GM23338 (cell line): Measurements from ENCODE around the gene HTR2B.

Experiments
- CTCF ChIP-seq, 2 experiments: fragments of 200-600 bp in 1 of 2; sonication (generic) in 1 of 2; conservative IDR thresholded peaks; 2 replicates each; pipeline versions ENCODE4 v1.5.1 to v1.6.1; 2016 to 2017; ENCODE audit warnings: antibody characterized with exemption in 2 of 2, low read depth in 2 of 2, mild to moderate bottlenecking in 2 of 2, moderate library complexity in 1 of 2
- ETS1 ChIP-seq: IDR thresholded peaks from 2 replicates; pipeline ENCODE4 v1.6.1; 2016; ENCODE audit warnings: antibody characterized with exemption
- EZH2 ChIP-seq: fragments of 200-600 bp; sonication (generic); IDR thresholded peaks from one replicate; pipeline ENCODE4 v1.8.0; 2017; ENCODE audit warnings: antibody characterized with exemption, mild to moderate bottlenecking, low read depth; ENCODE audit not compliant: unreplicated experiment
- EZH2phosphoT487 ChIP-seq: fragments of 200-600 bp; sonication (generic); IDR thresholded peaks from one replicate; pipeline ENCODE4 v1.8.1; 2018; ENCODE audit warnings: antibody characterized with exemption; ENCODE audit not compliant: unreplicated experiment
- JUNB ChIP-seq: IDR thresholded peaks from one replicate; pipeline ENCODE4 v1.6.1; 2016; ENCODE audit warnings: antibody characterized with exemption; ENCODE audit not compliant: unreplicated experiment
- POLR2AphosphoS5 ChIP-seq: IDR thresholded peaks from 2 replicates; pipeline ENCODE4 v1.6.1; 2016; ENCODE audit warnings: antibody characterized with exemption, low read depth
- TF ChIP-seq, protein P1 (sequence below): fragments of 250-450 bp; sonication (Bioruptor Pico); IDR thresholded peaks from 2 replicates; pipeline ENCODE4 v1.5.0; 2020; ENCODE audit warnings: mild to moderate bottlenecking, moderate library complexity

DNA sequence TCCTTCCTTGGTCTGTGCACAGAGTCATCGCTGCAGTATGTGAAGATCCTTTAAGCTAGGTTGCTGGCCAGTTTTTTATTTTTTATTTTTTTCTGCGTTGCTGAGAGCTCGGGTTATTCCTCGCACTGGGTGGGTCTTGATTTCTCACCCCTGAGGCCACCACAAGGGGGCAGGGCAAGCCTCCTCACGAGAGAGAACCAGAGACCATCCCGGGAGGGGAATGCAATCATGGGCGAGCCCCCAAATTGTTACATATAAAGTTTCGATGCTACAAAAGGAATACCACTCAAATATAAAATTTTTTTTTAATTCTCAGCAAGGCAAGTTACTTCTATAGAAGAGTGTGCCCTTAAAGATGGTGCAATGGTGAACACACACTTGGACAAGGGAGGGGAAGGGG is 24.9 kb downstream of the HTR2B start:
- no peak for TF ChIP-seq EZH2
- peak; percentile 44 to 46 for TF ChIP-seq CTCF (conservative IDR thresholded peaks at IDR 0.05; ENCODE audit: low read depth in 2 of 2)
- no peak for TF ChIP-seq POLR2AphosphoS5
- TF ChIP-seq ETS1: no peak
- TF ChIP-seq, protein P1, sequence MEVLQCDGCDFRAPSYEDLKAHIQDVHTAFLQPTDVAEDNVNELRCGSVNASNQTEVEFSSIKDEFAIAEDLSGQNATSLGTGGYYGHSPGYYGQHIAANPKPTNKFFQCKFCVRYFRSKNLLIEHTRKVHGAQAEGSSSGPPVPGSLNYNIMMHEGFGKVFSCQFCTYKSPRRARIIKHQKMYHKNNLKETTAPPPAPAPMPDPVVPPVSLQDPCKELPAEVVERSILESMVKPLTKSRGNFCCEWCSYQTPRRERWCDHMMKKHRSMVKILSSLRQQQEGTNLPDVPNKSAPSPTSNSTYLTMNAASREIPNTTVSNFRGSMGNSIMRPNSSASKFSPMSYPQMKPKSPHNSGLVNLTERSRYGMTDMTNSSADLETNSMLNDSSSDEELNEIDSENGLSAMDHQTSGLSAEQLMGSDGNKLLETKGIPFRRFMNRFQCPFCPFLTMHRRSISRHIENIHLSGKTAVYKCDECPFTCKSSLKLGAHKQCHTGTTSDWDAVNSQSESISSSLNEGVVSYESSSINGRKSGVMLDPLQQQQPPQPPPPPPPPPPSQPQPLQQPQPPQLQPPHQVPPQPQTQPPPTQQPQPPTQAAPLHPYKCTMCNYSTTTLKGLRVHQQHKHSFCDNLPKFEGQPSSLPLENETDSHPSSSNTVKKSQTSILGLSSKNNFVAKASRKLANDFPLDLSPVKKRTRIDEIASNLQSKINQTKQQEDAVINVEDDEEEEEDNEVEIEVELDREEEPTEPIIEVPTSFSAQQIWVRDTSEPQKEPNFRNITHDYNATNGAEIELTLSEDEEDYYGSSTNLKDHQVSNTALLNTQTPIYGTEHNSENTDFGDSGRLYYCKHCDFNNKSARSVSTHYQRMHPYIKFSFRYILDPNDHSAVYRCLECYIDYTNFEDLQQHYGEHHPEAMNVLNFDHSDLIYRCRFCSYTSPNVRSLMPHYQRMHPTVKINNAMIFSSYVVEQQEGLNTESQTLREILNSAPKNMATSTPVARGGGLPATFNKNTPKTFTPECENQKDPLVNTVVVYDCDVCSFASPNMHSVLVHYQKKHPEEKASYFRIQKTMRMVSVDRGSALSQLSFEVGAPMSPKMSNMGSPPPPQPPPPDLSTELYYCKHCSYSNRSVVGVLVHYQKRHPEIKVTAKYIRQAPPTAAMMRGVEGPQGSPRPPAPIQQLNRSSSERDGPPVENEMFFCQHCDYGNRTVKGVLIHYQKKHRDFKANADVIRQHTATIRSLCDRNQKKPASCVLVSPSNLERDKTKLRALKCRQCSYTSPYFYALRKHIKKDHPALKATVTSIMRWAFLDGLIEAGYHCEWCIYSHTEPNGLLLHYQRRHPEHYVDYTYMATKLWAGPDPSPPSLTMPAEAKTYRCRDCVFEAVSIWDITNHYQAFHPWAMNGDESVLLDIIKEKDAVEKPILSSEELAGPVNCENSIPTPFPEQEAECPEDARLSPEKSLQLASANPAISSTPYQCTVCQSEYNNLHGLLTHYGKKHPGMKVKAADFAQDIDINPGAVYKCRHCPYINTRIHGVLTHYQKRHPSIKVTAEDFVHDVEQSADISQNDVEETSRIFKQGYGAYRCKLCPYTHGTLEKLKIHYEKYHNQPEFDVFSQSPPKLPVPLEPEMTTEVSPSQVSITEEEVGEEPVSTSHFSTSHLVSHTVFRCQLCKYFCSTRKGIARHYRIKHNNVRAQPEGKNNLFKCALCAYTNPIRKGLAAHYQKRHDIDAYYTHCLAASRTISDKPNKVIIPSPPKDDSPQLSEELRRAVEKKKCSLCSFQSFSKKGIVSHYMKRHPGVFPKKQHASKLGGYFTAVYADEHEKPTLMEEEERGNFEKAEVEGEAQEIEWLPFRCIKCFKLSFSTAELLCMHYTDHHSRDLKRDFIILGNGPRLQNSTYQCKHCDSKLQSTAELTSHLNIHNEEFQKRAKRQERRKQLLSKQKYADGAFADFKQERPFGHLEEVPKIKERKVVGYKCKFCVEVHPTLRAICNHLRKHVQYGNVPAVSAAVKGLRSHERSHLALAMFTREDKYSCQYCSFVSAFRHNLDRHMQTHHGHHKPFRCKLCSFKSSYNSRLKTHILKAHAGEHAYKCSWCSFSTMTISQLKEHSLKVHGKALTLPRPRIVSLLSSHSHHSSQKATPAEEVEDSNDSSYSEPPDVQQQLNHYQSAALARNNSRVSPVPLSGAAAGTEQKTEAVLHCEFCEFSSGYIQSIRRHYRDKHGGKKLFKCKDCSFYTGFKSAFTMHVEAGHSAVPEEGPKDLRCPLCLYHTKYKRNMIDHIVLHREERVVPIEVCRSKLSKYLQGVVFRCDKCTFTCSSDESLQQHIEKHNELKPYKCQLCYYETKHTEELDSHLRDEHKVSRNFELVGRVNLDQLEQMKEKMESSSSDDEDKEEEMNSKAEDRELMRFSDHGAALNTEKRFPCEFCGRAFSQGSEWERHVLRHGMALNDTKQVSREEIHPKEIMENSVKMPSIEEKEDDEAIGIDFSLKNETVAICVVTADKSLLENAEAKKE (CRISPR knock-in tag): no peak
- no peak for TF ChIP-seq EZH2phosphoT487
- TF ChIP-seq JUNB: no peak
